ENCODE data around the gene C1R. TPM values are rescaled to one million over a fixed set of nuclear protein-coding genes. Genes with fewer than 3 reads are reported as not detected.

Gene C1R
- total RNA-seq, 1 experiment from 2014 or later = 13.1 TPM

DNA sequence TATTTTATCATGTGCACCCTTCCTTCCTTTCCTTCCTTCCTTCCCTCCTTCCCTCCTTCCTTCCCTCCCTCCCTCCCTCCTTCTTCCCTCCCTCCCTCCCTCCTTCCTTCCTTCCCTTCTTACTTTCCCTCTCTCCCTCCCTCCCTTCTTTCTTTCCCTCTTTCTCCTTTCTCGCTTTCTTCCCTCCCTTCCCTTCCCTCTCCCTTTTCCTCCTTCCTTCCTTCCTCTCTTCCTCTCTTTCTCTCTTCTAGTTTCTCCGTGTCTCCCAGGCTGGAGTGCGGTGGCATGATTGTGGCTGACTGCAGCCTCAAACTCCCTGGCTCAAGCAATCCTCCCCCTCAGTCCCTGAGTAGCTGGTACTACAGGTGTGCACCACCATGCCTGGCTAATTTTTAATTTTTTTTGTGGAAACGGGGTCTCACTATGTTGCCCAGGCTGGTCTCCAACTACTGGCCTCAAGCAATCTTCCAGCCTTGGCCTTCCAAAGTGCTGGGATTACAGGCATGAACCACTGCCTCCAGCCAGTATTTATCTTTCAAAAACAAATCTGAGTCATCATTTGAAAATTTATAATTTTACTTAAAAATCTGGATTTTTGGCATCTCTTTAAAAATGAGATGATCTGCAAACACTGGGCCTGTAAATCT, 8.9 kb upstream of the C1R start:
- no TSS peak for BruUV-seq (replicated peaks)
- no peak for DNase-seq (ENCODE audit: unreplicated experiment)
- H3K36me3 Mint-ChIP-seq (ENCODE audit: insufficient read depth, unreplicated experiment) = peaks cover 82% of the 10 kb centered on the region
- no peak overlapping the region for H3K4me3 Mint-ChIP-seq (ENCODE audit: unreplicated experiment)
- CTCF ChIA-PET = interaction anchor here (0.6 to 2.8 kb wide), 4 partner anchors 11 to 310 kb away, joined by 3 to 14 read pairs (median 4); no protein-coding TSS in a partner anchor
- H3K4me1 Mint-ChIP-seq (ENCODE audit: insufficient read depth, unreplicated experiment) = peaks cover 27% of the 10 kb centered on the region
- intact Hi-C loops (cut with micrococcal nuclease) = no loop called here
- POLR2A ChIA-PET = interaction anchor here (0.5 to 0.6 kb wide), 2 partner anchors 77 kb away, joined by 3 read pairs; no protein-coding TSS in a partner anchor
- TF ChIP-seq, protein P1, sequence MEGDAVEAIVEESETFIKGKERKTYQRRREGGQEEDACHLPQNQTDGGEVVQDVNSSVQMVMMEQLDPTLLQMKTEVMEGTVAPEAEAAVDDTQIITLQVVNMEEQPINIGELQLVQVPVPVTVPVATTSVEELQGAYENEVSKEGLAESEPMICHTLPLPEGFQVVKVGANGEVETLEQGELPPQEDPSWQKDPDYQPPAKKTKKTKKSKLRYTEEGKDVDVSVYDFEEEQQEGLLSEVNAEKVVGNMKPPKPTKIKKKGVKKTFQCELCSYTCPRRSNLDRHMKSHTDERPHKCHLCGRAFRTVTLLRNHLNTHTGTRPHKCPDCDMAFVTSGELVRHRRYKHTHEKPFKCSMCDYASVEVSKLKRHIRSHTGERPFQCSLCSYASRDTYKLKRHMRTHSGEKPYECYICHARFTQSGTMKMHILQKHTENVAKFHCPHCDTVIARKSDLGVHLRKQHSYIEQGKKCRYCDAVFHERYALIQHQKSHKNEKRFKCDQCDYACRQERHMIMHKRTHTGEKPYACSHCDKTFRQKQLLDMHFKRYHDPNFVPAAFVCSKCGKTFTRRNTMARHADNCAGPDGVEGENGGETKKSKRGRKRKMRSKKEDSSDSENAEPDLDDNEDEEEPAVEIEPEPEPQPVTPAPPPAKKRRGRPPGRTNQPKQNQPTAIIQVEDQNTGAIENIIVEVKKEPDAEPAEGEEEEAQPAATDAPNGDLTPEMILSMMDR (IDR thresholded peaks at IDR 0.05; ENCODE audit: unreplicated experiment) = no peak
- H3K9me3 Mint-ChIP-seq (ENCODE audit: unreplicated experiment) = no peaks in the 10 kb centered on the region
- no peaks in the 10 kb centered on the region for H3K27me3 Mint-ChIP-seq (ENCODE audit: insufficient read depth, unreplicated experiment)
- H3K27ac Mint-ChIP-seq (ENCODE audit: low read depth, unreplicated experiment) = no peak overlapping the region

DNA sequence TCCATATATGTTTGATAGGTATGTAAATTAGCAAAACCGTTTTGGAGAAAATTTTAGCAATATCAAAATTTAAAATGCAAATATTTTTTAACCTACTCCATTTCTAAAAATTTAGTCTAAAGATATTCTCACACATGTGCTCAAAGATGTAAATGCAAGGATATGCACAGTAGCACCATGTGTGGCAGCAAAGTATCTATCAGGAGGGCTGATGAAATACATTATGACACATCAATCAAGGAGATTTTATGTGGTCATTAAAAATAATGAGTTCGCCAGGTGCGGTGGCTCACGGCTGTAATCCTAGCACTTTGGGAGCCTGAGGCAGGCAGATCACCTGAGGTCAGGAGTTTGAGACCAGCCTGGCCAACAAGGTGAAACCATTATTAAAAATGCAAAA, 8.0 kb upstream of the C1R start:
- ChIA-PET CTCF (interaction anchor here (1.4 to 1.7 kb wide), 2 partner anchors 8 to 13 kb away, joined by 6 to 9 read pairs; no protein-coding TSS in a partner anchor), POLR2A (interaction anchor here (0.5 to 0.6 kb wide), 2 partner anchors 75 to 78 kb away, joined by 3 read pairs; no protein-coding TSS in a partner anchor)
- no peak for DNase-seq (ENCODE audit: unreplicated experiment)
- Mint-ChIP-seq H3K4me3 (ENCODE audit: unreplicated experiment) (no peak overlapping the region), H3K4me1 (ENCODE audit: insufficient read depth, unreplicated experiment) (peaks cover 19% of the 10 kb centered on the region), H3K27me3 (ENCODE audit: insufficient read depth, unreplicated experiment) (no peaks in the 10 kb centered on the region), H3K9me3 (ENCODE audit: unreplicated experiment) (no peaks in the 10 kb centered on the region), H3K27ac (ENCODE audit: low read depth, unreplicated experiment) (no peak overlapping the region), H3K36me3 (ENCODE audit: insufficient read depth, unreplicated experiment) (peaks cover 73% of the 10 kb centered on the region)
- intact Hi-C loops (cut with micrococcal nuclease) = no loop called here
- no TSS peak for BruUV-seq (replicated peaks)
- TF ChIP-seq, protein P1 (IDR thresholded peaks at IDR 0.05; ENCODE audit: unreplicated experiment) = no peak

DNA sequence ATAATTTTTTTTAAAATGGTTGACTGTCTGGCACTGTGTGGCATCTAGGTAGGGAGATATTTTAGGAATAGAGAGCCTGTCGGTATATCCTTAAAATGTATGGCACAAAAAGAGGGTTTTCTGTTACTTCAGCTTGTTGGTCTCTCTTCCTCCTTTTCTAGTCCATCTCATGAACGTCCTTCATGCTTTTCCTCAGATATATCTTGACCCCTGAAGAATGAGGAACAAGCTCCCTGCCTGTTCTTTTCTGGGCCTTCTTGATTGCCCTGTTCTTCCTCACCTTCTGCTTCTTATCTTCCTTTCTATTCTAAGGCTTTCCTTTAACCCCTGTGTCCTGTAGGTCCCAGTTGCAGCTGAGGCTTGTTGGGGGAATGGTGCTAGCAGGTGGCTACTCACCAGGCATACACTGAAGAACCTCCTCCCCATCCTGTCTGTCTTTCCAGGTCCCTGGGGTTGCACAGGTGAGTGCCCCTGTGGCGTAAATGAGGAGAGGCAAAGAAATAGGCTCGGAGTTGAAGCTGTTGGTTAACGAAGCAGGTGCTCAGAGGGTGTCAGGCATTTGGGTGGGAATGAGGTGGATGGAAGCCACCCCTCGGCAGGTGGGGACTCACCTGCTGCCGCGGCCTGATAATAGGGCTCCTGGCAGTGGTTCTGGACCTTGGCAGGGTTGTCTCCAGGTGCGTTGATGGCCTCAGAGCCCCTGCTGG, 7.2 kb upstream of the C1R start:
- TF ChIP-seq, protein P1 (IDR thresholded peaks at IDR 0.05; ENCODE audit: unreplicated experiment) = no peak
- Mint-ChIP-seq H3K9me3 (ENCODE audit: unreplicated experiment) (no peaks in the 10 kb centered on the region), H3K4me3 (ENCODE audit: unreplicated experiment) (no peak overlapping the region), H3K27ac (ENCODE audit: low read depth, unreplicated experiment) (no peak overlapping the region), H3K27me3 (ENCODE audit: insufficient read depth, unreplicated experiment) (no peaks in the 10 kb centered on the region), H3K4me1 (ENCODE audit: insufficient read depth, unreplicated experiment) (peaks cover 19% of the 10 kb centered on the region), H3K36me3 (ENCODE audit: insufficient read depth, unreplicated experiment) (peaks cover 78% of the 10 kb centered on the region)
- intact Hi-C loops (cut with micrococcal nuclease) = no loop called here
- no peak for DNase-seq (ENCODE audit: unreplicated experiment)
- ChIA-PET POLR2A (interaction anchor here (1.0 to 1.1 kb wide), 2 partner anchors 9 to 39 kb away, joined by 3 read pairs; partner anchors contain the start of gene C1S), CTCF (interaction anchor here (0.6 to 1.7 kb wide), 5 partner anchors 9 to 176 kb away, joined by 3 to 9 read pairs (median 4); no protein-coding TSS in a partner anchor)
- no TSS peak for BruUV-seq (replicated peaks)

DNA sequence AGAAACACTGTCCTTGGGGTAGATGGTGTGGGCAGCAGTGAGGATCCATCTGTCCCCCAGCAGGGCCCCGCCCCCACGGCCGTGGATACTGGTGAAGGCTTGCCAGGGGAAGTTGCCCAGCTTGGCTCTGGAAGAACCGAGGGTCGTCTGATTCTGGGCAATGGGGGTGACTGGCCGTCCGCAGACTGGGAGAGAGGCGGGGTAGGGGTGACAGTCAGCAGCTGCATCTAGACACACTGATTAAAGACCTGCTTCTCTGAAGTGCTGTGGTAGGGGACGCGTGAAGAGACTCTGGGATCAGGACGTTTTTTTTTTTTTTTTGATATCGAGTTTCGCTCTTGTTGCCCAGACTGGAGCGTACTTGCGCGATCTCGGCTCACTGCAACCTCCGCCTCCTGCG, 4.7 kb upstream of the C1R start:
- H3K27me3 Mint-ChIP-seq (ENCODE audit: insufficient read depth, unreplicated experiment) = no peaks in the 10 kb centered on the region
- no peaks in the 10 kb centered on the region for H3K9me3 Mint-ChIP-seq (ENCODE audit: unreplicated experiment)
- H3K4me3 Mint-ChIP-seq (ENCODE audit: unreplicated experiment) = no peak overlapping the region
- BruUV-seq (replicated peaks) = no TSS peak
- intact Hi-C loops (cut with micrococcal nuclease) = no loop called here
- no peak overlapping the region for H3K27ac Mint-ChIP-seq (ENCODE audit: low read depth, unreplicated experiment)
- peaks cover 58% of the 10 kb centered on the region for H3K36me3 Mint-ChIP-seq (ENCODE audit: insufficient read depth, unreplicated experiment)
- ChIA-PET CTCF (interaction anchor here (0.6 to 2.8 kb wide), 4 partner anchors 14 to 386 kb away, joined by 3 to 9 read pairs (median 3); no protein-coding TSS in a partner anchor), POLR2A (interaction anchor here (0.6 to 9.4 kb wide), 4 partner anchors 11 to 153 kb away, joined by 3 to 96 read pairs (median 26); partner anchors contain the start of genes C12orf57, C1RL, C1S and RNU7-1)
- no peak for DNase-seq (ENCODE audit: unreplicated experiment)
- H3K4me1 Mint-ChIP-seq (ENCODE audit: insufficient read depth, unreplicated experiment) = peaks cover 15% of the 10 kb centered on the region
- TF ChIP-seq, protein P1 (IDR thresholded peaks at IDR 0.05; ENCODE audit: unreplicated experiment) = no peak
